ENCODE data around the gene CDK17. TPM values are rescaled to one million over a fixed set of nuclear protein-coding genes. Genes with fewer than 3 reads are reported as not detected.
"Not testable (repeated sequence)": the region's sequence is repeated elsewhere in the genome, so short reads cannot be mapped to it uniquely, and the experiment has no call there.

The CDK17 gene
- total and polyA plus RNA-seq, 2 donors (not counting 1 experiment from before 2014, with no cell fraction given): 50.0 to 109 TPM

DNA sequence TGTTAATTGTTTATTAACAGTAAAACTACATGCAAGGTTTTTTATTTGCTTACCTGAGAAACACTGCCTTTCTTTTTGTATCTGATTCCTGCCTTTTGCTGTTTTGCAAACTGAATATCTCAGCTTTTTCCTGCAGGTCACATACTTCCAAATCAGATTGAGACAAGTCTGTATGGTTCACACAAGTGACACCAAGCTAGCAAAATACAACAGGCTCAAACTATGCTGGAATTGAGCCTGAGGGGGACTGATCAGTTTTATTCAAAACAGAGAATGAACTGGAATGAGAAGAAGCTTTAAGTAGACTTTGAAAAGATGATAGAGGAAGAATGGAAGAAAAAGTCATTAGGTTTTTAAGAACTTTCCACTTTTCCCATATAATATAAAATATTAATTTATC is 12.2 kb upstream of the CDK17 start:
- no peaks in the 10 kb centered on the region for H3K79me2 ChIP-seq (ENCODE audit: control insufficient read depth, insufficient read depth, low read length)
- no peaks in the 10 kb centered on the region for H4K20me1 ChIP-seq (ENCODE audit: control insufficient read depth, extremely low read depth, insufficient read depth, low read length)
- no peaks in the 10 kb centered on the region for H3K27me3 ChIP-seq (ENCODE audit: control insufficient read depth, insufficient read depth, low read length)
- H3K36me3 ChIP-seq (ENCODE audit: control insufficient read depth, insufficient read depth, low read length): no peaks in the 10 kb centered on the region
- H3K9me3 ChIP-seq (ENCODE audit: control insufficient read depth, insufficient read depth, low read depth, low read length): no peaks in the 10 kb centered on the region
- no peak overlapping the region for H3K4me3 ChIP-seq (replicated peaks in 1 of 4; ENCODE audit: control extremely low read depth in 1 of 4, insufficient read depth in 1 of 4, low read depth in 3 of 4, low read length in 4 of 4)
- peaks cover 2% of the 10 kb centered on the region for H3K4me1 ChIP-seq (ENCODE audit: control insufficient read depth, extremely low read depth, insufficient read depth, low read length)
- no peak overlapping the region for H2AFZ ChIP-seq (ENCODE audit: low read length)
- H3K9ac ChIP-seq (ENCODE audit: insufficient read depth, low read length): no peak overlapping the region
- TF ChIP-seq CTCF (conservative IDR thresholded peaks at IDR 0.05 in 1 of 2, IDR thresholded peaks at IDR 0.05 in 1 of 2; ENCODE audit: low read depth in 1 of 2, low read length in 2 of 2) (no peak), EZH2 (IDR thresholded peaks at IDR 0.05; ENCODE audit: low read length, missing control alignments) (no peak)
- no peak for DNase-seq (ENCODE audit: low read depth in 2 of 2)
- H3K27ac ChIP-seq (ENCODE audit: insufficient read depth, low read length): no peak overlapping the region
- H3K4me2 ChIP-seq (ENCODE audit: extremely low read depth, insufficient read depth, low read length): no peak overlapping the region

- Histone ChIP-seq H2AFZ (ENCODE audit: low read length) (no peak overlapping the region), H3K4me2 (ENCODE audit: extremely low read depth, insufficient read depth, low read length) (no peak overlapping the region)
Measured at GRCh38 chr12:96409731-96410130, 9.5 kb upstream of the CDK17 start.

GRCh38 chr12:96408993-96409392 is 8.8 kb upstream of the CDK17 start:
- no peak overlapping the region for H3K9ac ChIP-seq (ENCODE audit: insufficient read depth, low read length)
- H3K27me3 ChIP-seq (ENCODE audit: control insufficient read depth, insufficient read depth, low read length): no peaks in the 10 kb centered on the region
- TF ChIP-seq EZH2 (IDR thresholded peaks at IDR 0.05; ENCODE audit: low read length, missing control alignments): no peak
- no peak for TF ChIP-seq CTCF (conservative IDR thresholded peaks at IDR 0.05 in 1 of 2, IDR thresholded peaks at IDR 0.05 in 1 of 2; ENCODE audit: low read depth in 1 of 2, low read length in 2 of 2)
- H3K4me3 ChIP-seq (replicated peaks in 1 of 4; ENCODE audit: control extremely low read depth in 1 of 4, insufficient read depth in 1 of 4, low read depth in 3 of 4, low read length in 4 of 4): no peak overlapping the region
- H3K27ac ChIP-seq (ENCODE audit: insufficient read depth, low read length): no peak overlapping the region
- H4K20me1 ChIP-seq (ENCODE audit: control insufficient read depth, extremely low read depth, insufficient read depth, low read length): no peaks in the 10 kb centered on the region
- no peak overlapping the region for H3K4me2 ChIP-seq (ENCODE audit: extremely low read depth, insufficient read depth, low read length)
- no peak for DNase-seq (ENCODE audit: low read depth in 2 of 2)
- no peaks in the 10 kb centered on the region for H3K9me3 ChIP-seq (ENCODE audit: control insufficient read depth, insufficient read depth, low read depth, low read length)
- no peaks in the 10 kb centered on the region for H3K4me1 ChIP-seq (ENCODE audit: control insufficient read depth, extremely low read depth, insufficient read depth, low read length)
- H2AFZ ChIP-seq (ENCODE audit: low read length): no peak overlapping the region
- H3K79me2 ChIP-seq (ENCODE audit: control insufficient read depth, insufficient read depth, low read length): no peaks in the 10 kb centered on the region
- no peaks in the 10 kb centered on the region for H3K36me3 ChIP-seq (ENCODE audit: control insufficient read depth, insufficient read depth, low read length)

More at GRCh38 chr12:96409731-96410130, 9.5 kb upstream of the CDK17 start:
- no peaks in the 10 kb centered on the region for H3K79me2 ChIP-seq (ENCODE audit: control insufficient read depth, insufficient read depth, low read length)
- H4K20me1 ChIP-seq (ENCODE audit: control insufficient read depth, extremely low read depth, insufficient read depth, low read length): no peaks in the 10 kb centered on the region
- no peak overlapping the region for H3K9ac ChIP-seq (ENCODE audit: insufficient read depth, low read length)
- DNase-seq (ENCODE audit: low read depth in 2 of 2): no peak
- H3K27me3 ChIP-seq (ENCODE audit: control insufficient read depth, insufficient read depth, low read length): no peaks in the 10 kb centered on the region
- no peak overlapping the region for H3K27ac ChIP-seq (ENCODE audit: insufficient read depth, low read length)
- H3K9me3 ChIP-seq (ENCODE audit: control insufficient read depth, insufficient read depth, low read depth, low read length): no peaks in the 10 kb centered on the region
- H3K36me3 ChIP-seq (ENCODE audit: control insufficient read depth, insufficient read depth, low read length): no peaks in the 10 kb centered on the region
- H3K4me3 ChIP-seq (replicated peaks in 1 of 4; ENCODE audit: control extremely low read depth in 1 of 4, insufficient read depth in 1 of 4, low read depth in 3 of 4, low read length in 4 of 4): no peak overlapping the region
- no peaks in the 10 kb centered on the region for H3K4me1 ChIP-seq (ENCODE audit: control insufficient read depth, extremely low read depth, insufficient read depth, low read length)
- TF ChIP-seq EZH2 (IDR thresholded peaks at IDR 0.05; ENCODE audit: low read length, missing control alignments) (no peak), CTCF (conservative IDR thresholded peaks at IDR 0.05 in 1 of 2, IDR thresholded peaks at IDR 0.05 in 1 of 2; ENCODE audit: low read depth in 1 of 2, low read length in 2 of 2) (no peak)

- H3K4me3 ChIP-seq (replicated peaks in 1 of 4; ENCODE audit: control extremely low read depth in 1 of 4, insufficient read depth in 1 of 4, low read depth in 3 of 4, low read length in 4 of 4); H3K79me2 ChIP-seq (ENCODE audit: control insufficient read depth, insufficient read depth, low read length); DNase-seq (ENCODE audit: low read depth in 2 of 2); H3K36me3 ChIP-seq (ENCODE audit: control insufficient read depth, insufficient read depth, low read length); H3K9me3 ChIP-seq (ENCODE audit: control insufficient read depth, insufficient read depth, low read depth, low read length); H3K9ac ChIP-seq (ENCODE audit: insufficient read depth, low read length); H3K4me2 ChIP-seq (ENCODE audit: extremely low read depth, insufficient read depth, low read length); H2AFZ ChIP-seq (ENCODE audit: low read length); H3K4me1 ChIP-seq (ENCODE audit: control insufficient read depth, extremely low read depth, insufficient read depth, low read length); H3K27ac ChIP-seq (ENCODE audit: insufficient read depth, low read length); H3K27me3 ChIP-seq (ENCODE audit: control insufficient read depth, insufficient read depth, low read length); H4K20me1 ChIP-seq (ENCODE audit: control insufficient read depth, extremely low read depth, insufficient read depth, low read length): not testable (repeated sequence)
Measured at GRCh38 chr12:96407429-96408097, 7.3 kb upstream of the CDK17 start.

All from fibroblast of lung (primary cell).